Fibroblast of lung (primary cell): ENCODE data around the gene INPP5A. TPM values are rescaled to one million over a fixed set of nuclear protein-coding genes. Genes with fewer than 3 reads are reported as not detected.

ENCODE experiments used
- DNase-seq, 2 donors: peaks; one replicate each; pipeline versions ENCODE4 v3.0.0 to v3.0.0-alpha.2; 2010; ENCODE audit warnings: low read depth in 2 of 2
- H2AFZ ChIP-seq: 2 replicates; pipeline ENCODE4 v1.5.1; 2012; ENCODE audit warnings: low read length, control low read depth, inconsistent platforms
- H3K27ac ChIP-seq: 2 replicates; pipeline ENCODE4 v1.5.1; 2011; ENCODE audit warnings: low read length, control low read depth; ENCODE audit not compliant: insufficient read depth
- H3K27me3 ChIP-seq: 2 replicates; pipeline ENCODE4 v1.5.1; 2011; ENCODE audit warnings: mild to moderate bottlenecking, low read length; ENCODE audit not compliant: control insufficient read depth, insufficient read depth
- H3K36me3 ChIP-seq: 2 replicates; pipeline ENCODE4 v1.5.1; 2011; ENCODE audit warnings: low read length; ENCODE audit not compliant: control insufficient read depth, insufficient read depth
- H3K4me1 ChIP-seq: 2 replicates; pipeline ENCODE4 v1.5.1; 2011; ENCODE audit warnings: low read length; ENCODE audit not compliant: control insufficient read depth, insufficient read depth; ENCODE audit errors: extremely low read depth
- H3K4me2 ChIP-seq: 2 replicates; pipeline ENCODE4 v1.5.1; 2011; ENCODE audit warnings: low read length, control low read depth; ENCODE audit not compliant: insufficient read depth; ENCODE audit errors: extremely low read depth
- H3K4me3 ChIP-seq, 4 experiments: fragments of 200-600 bp in 1 of 4; sonication (generic) in 1 of 4; replicated peaks in 1 of 4; 2 replicates each; pipeline ENCODE4 v1.5.1; 2011 to 2016; ENCODE audit warnings: low read length in 4 of 4, low read depth in 3 of 4, mild to moderate bottlenecking in 3 of 4, control low read depth in 2 of 4, inconsistent platforms in 1 of 4, mixed read lengths in 1 of 4; ENCODE audit not compliant: insufficient read depth in 1 of 4; ENCODE audit errors: control extremely low read depth in 1 of 4
- H3K79me2 ChIP-seq: 2 replicates; pipeline ENCODE4 v1.5.1; 2012; ENCODE audit warnings: mild to moderate bottlenecking, low read length, inconsistent platforms; ENCODE audit not compliant: control insufficient read depth, insufficient read depth
- H3K9ac ChIP-seq: 2 replicates; pipeline ENCODE4 v1.5.1; 2011; ENCODE audit warnings: mild to moderate bottlenecking, low read length, control low read depth; ENCODE audit not compliant: insufficient read depth
- H3K9me3 ChIP-seq: 2 replicates; pipeline ENCODE4 v1.5.1; 2012; ENCODE audit warnings: low read depth, low read length; ENCODE audit not compliant: control insufficient read depth, insufficient read depth
- H4K20me1 ChIP-seq: 2 replicates; pipeline ENCODE4 v1.5.1; 2011; ENCODE audit warnings: low read length; ENCODE audit not compliant: control insufficient read depth, insufficient read depth; ENCODE audit errors: extremely low read depth
- EZH2 ChIP-seq: IDR thresholded peaks from 2 replicates; pipeline ENCODE4 v1.5.1; 2012; ENCODE audit warnings: low read length, control low read depth, mild to moderate bottlenecking; ENCODE audit errors: missing control alignments
- polyA plus RNA-seq, 2 donors: library from polyadenylated mRNA; depleted of rRNA in 1 of 2; stranded (reverse) in 1 of 2; unstranded in 1 of 2; fragments of >200 nt; gene quantifications; 2 replicates each; pipeline ENCODE4 v1.2.1, GENCODE V29; 2011 to 2012; ENCODE audit warnings: missing spikeins in 1 of 2
- total RNA-seq: library from RNA; depleted of rRNA; stranded (reverse); fragments of >200 nt; gene quantifications from 2 replicates; pipeline ENCODE4 v1.2.1, GENCODE V29; 2014
- TF ChIP-seq, protein P1 (sequence below), 2 donors: IDR thresholded peaks in 1 of 2; conservative IDR thresholded peaks in 1 of 2; 1 replicate in 1 of 2; 2 replicates in 1 of 2; pipeline ENCODE4 v1.5.1; 2011 to 2012; ENCODE audit warnings: low read length in 2 of 2, control low read depth in 1 of 2, inconsistent platforms in 1 of 2, low read depth in 1 of 2, mild to moderate bottlenecking in 1 of 2

The INPP5A gene
- total and polyA plus RNA-seq, 2 donors (not counting 1 experiment from before 2014, with no cell fraction given) = 24.6 to 39.9 TPM

DNA sequence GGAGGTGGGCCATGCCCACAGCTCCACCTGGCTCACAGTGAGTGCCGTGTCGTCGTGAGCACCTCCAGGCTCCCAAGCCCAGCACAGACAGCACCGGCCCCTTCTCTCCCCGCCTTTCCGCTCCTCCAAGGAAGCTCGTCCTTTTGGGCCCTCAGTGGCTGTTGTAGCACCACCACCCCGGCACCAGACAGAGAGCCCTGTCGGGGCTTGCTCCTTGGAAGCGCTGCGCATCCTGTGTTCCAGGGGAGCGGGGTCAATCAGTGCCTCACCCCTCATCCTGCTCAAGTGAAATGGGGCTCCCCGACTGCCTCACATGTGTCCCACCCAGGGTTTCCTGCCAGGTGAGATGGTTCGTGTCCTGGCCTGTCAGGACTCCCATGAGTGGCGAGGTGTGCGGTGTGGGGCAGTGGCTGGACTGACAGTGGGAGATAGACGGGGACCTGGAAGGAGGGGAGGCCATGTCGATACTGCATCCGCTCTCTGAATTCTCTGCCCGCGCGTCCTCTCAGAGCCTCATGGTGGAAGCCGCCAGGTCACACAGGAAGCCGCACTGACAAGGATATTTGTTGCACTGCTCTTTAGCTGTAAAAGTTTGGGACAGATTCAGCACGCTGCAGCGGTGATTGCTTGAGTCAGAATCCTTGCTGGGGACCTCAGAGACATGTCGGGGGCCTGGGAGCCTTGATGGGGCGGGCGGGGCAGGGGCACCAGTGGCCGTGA is 107.1 kb downstream of the INPP5A start:
- no peak for DNase-seq
- Histone ChIP-seq H3K27ac (no peak overlapping the region), H3K4me2 (no peak overlapping the region), H3K4me3 (no peak overlapping the region), H3K9me3 (no peaks in the 10 kb centered on the region), H3K9ac (no peak overlapping the region), H3K36me3 (no peaks in the 10 kb centered on the region), H2AFZ (no peak overlapping the region), H3K4me1 (no peaks in the 10 kb centered on the region), H3K79me2 (no peaks in the 10 kb centered on the region), H4K20me1 (no peaks in the 10 kb centered on the region), H3K27me3 (no peaks in the 10 kb centered on the region)
- no peak for TF ChIP-seq EZH2
- TF ChIP-seq, protein P1, sequence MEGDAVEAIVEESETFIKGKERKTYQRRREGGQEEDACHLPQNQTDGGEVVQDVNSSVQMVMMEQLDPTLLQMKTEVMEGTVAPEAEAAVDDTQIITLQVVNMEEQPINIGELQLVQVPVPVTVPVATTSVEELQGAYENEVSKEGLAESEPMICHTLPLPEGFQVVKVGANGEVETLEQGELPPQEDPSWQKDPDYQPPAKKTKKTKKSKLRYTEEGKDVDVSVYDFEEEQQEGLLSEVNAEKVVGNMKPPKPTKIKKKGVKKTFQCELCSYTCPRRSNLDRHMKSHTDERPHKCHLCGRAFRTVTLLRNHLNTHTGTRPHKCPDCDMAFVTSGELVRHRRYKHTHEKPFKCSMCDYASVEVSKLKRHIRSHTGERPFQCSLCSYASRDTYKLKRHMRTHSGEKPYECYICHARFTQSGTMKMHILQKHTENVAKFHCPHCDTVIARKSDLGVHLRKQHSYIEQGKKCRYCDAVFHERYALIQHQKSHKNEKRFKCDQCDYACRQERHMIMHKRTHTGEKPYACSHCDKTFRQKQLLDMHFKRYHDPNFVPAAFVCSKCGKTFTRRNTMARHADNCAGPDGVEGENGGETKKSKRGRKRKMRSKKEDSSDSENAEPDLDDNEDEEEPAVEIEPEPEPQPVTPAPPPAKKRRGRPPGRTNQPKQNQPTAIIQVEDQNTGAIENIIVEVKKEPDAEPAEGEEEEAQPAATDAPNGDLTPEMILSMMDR (conservative IDR thresholded peaks at IDR 0.05 in 1 of 2, IDR thresholded peaks at IDR 0.05 in 1 of 2; ENCODE audit: low read depth in 1 of 2, low read length in 2 of 2) = no peak

DNA sequence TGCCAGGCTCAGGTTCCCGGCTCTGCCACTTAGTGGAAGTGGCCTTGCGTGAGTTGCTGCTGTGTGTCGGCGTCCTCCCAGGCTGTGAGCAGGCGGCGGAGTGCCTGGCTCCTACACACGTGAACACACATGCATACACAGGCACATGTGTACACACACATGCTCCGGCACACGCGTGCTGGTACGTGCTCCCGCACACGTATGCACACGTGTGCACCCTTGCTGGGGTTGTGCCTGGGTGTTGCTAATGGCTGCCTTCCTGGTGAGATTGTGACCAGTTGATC is 107.6 kb downstream of the INPP5A start:
- no peak overlapping the region for H2AFZ ChIP-seq
- H3K9ac ChIP-seq = no peak overlapping the region
- H3K9me3 ChIP-seq = no peaks in the 10 kb centered on the region
- no peaks in the 10 kb centered on the region for H3K36me3 ChIP-seq
- H4K20me1 ChIP-seq = no peaks in the 10 kb centered on the region
- H3K27me3 ChIP-seq = no peaks in the 10 kb centered on the region
- no peaks in the 10 kb centered on the region for H3K79me2 ChIP-seq
- no peaks in the 10 kb centered on the region for H3K4me1 ChIP-seq
- no peak overlapping the region for H3K4me3 ChIP-seq
- no peak for TF ChIP-seq EZH2
- TF ChIP-seq, protein P1 (conservative IDR thresholded peaks at IDR 0.05 in 1 of 2, IDR thresholded peaks at IDR 0.05 in 1 of 2; ENCODE audit: low read depth in 1 of 2, low read length in 2 of 2) = no peak
- DNase-seq = no peak
- H3K27ac ChIP-seq = no peak overlapping the region
- no peak overlapping the region for H3K4me2 ChIP-seq

DNA sequence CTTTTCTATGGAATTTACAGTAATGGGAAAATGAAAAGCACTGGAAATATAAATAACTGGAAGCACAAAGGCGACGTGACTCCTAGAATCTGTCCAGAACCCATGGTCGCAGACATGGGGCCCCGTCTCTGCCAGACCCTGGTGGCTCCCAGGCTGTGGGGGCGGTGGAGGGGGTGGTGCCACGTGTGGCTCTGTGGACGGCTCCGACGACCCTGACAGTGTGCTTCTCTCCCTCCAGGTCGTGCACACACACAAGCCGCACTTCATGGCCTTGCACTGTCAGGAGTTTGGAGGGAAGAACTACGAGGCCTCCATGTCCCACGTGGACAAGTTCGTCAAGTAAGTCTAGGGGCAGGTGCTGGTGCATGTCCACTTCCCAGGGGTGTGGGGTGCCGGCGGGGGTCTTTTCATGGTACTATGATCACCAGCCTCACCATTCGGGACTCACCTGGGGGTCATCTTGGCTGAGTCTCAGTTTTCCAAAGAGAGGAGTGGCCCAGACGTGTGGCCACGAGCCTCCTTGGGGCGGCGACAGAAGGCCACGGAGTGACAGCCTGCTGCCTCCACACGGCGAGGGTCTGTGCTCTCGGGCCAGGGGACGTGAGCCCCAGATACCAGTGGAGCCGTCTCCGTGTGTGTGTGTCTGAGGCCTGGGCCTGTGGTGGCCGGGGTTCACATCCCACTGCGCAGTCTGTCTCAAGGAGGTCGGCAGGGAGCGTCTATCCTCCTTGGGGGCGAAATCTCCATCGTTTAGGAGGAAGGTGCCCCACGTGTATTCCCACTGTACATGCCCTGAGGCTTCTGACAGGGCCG is 108.2 kb downstream of the INPP5A start:
- no peaks in the 10 kb centered on the region for H3K79me2 ChIP-seq
- H3K27me3 ChIP-seq = no peaks in the 10 kb centered on the region
- H3K9me3 ChIP-seq = no peaks in the 10 kb centered on the region
- no peak overlapping the region for H3K27ac ChIP-seq
- no peak overlapping the region for H3K4me3 ChIP-seq
- H2AFZ ChIP-seq = no peak overlapping the region
- H3K36me3 ChIP-seq = no peaks in the 10 kb centered on the region
- H4K20me1 ChIP-seq = no peaks in the 10 kb centered on the region
- no peaks in the 10 kb centered on the region for H3K4me1 ChIP-seq
- H3K4me2 ChIP-seq = no peak overlapping the region
- TF ChIP-seq EZH2 = no peak
- TF ChIP-seq, protein P1 (conservative IDR thresholded peaks at IDR 0.05 in 1 of 2, IDR thresholded peaks at IDR 0.05 in 1 of 2; ENCODE audit: low read depth in 1 of 2, low read length in 2 of 2) = no peak
- DNase-seq = no peak
- H3K9ac ChIP-seq = no peak overlapping the region
